Trophoblast cell (in vitro differentiated cells and primary cell): ENCODE results near the gene ACOX3.

Experiments
- DNase-seq, 2 donors: peaks; one replicate each; pipeline ENCODE4 v3.0.0-alpha.2; 2016
- H2AFZ ChIP-seq: 2 replicates; pipeline ENCODE4 v1.6.1; 2013; ENCODE audit warnings: low read length, moderate library complexity, mild to moderate bottlenecking; ENCODE audit not compliant: insufficient read depth, poor library complexity
- H2AK5ac ChIP-seq: 2 replicates; pipeline ENCODE4 v1.6.1; 2013; ENCODE audit warnings: mild to moderate bottlenecking, low read length
- H2BK120ac ChIP-seq: 2 replicates; pipeline ENCODE4 v1.6.1; 2013; ENCODE audit warnings: low read length, mild to moderate bottlenecking, moderate library complexity; ENCODE audit not compliant: insufficient read depth, poor library complexity
- H2BK12ac ChIP-seq: 2 replicates; pipeline ENCODE4 v1.6.1; 2013; ENCODE audit warnings: mild to moderate bottlenecking, low read length, moderate library complexity
- H2BK5ac ChIP-seq: 2 replicates; pipeline ENCODE4 v1.6.1; 2013; ENCODE audit warnings: low read length, low read depth, moderate library complexity, mild to moderate bottlenecking; ENCODE audit not compliant: poor library complexity
- H3K14ac ChIP-seq: 2 replicates; pipeline ENCODE4 v1.6.1; 2013; ENCODE audit warnings: mild to moderate bottlenecking, low read length
- H3K18ac ChIP-seq: 2 replicates; pipeline ENCODE4 v1.6.1; 2013; ENCODE audit warnings: mild to moderate bottlenecking, low read length
- H3K23ac ChIP-seq: 2 replicates; pipeline ENCODE4 v1.6.1; 2013; ENCODE audit warnings: low read length
- H3K27ac ChIP-seq: 2 replicates; pipeline ENCODE4 v1.5.1; 2013; ENCODE audit warnings: low read depth, mild to moderate bottlenecking, inconsistent platforms, low read length, moderate library complexity
- H3K27me3 ChIP-seq: 2 replicates; pipeline ENCODE4 v1.6.1; 2013; ENCODE audit warnings: inconsistent platforms, mild to moderate bottlenecking, low read length, moderate library complexity; ENCODE audit not compliant: insufficient read depth
- H3K36me3 ChIP-seq, 2 experiments: 1 replicate in 1 of 2; 2 replicates in 1 of 2; pipeline ENCODE4 v1.6.1; 2013; ENCODE audit warnings: low read length in 2 of 2, mild to moderate bottlenecking in 2 of 2, moderate library complexity in 1 of 2; ENCODE audit not compliant: insufficient read depth in 2 of 2, control insufficient read depth in 1 of 2
- H3K4ac ChIP-seq: 2 replicates; pipeline ENCODE4 v1.6.1; 2013; ENCODE audit warnings: low read depth, mild to moderate bottlenecking, low read length, moderate library complexity
- H3K4me1 ChIP-seq, 2 experiments: 1 replicate in 1 of 2; 2 replicates in 1 of 2; pipeline ENCODE4 v1.6.1; 2013; ENCODE audit warnings: low read length in 2 of 2, mild to moderate bottlenecking in 2 of 2, moderate library complexity in 1 of 2; ENCODE audit not compliant: insufficient read depth in 2 of 2, control insufficient read depth in 1 of 2
- H3K4me2 ChIP-seq: 2 replicates; pipeline ENCODE4 v1.6.1; 2013; ENCODE audit warnings: inconsistent platforms, mild to moderate bottlenecking, low read length, moderate library complexity
- H3K4me3 ChIP-seq: 2 replicates; pipeline ENCODE4 v1.5.1; 2013; ENCODE audit warnings: mild to moderate bottlenecking, low read depth, low read length, inconsistent platforms
- H3K79me1 ChIP-seq: one replicate; pipeline ENCODE4 v1.6.1; 2013; ENCODE audit warnings: low read length
- H3K79me2 ChIP-seq: 2 replicates; pipeline ENCODE4 v1.6.1; 2013; ENCODE audit warnings: low read length, mild to moderate bottlenecking; ENCODE audit not compliant: control insufficient read depth, insufficient read depth, poor library complexity
- H3K9ac ChIP-seq: 2 replicates; pipeline ENCODE4 v1.6.1; 2013; ENCODE audit warnings: mild to moderate bottlenecking, low read length
- H3K9me3 ChIP-seq: 2 replicates; pipeline ENCODE4 v1.6.1; 2013; ENCODE audit warnings: low read depth, mild to moderate bottlenecking, control low read depth, inconsistent platforms, low read length; ENCODE audit not compliant: insufficient read depth
- H4K12ac ChIP-seq: 2 replicates; pipeline ENCODE4 v1.6.1; 2013; ENCODE audit warnings: low read depth, mild to moderate bottlenecking, low read length, moderate library complexity
- H4K8ac ChIP-seq: 2 replicates; pipeline ENCODE4 v1.6.1; 2013; ENCODE audit warnings: low read depth, mild to moderate bottlenecking, low read length, moderate library complexity
- H4K91ac ChIP-seq: one replicate; pipeline ENCODE4 v1.6.1; 2013; ENCODE audit warnings: low read depth, mild to moderate bottlenecking, low read length, moderate library complexity
- WGBS: extraction: QIAGEN DNeasy Blood & Tissue Kit; methylation state at CpG from one replicate; pipeline ENCODE4 v1.1.7; 2013; ENCODE audit warnings: missing lambda C conversion rate; ENCODE audit not compliant: insufficient read length, insufficient coverage; ENCODE audit errors: extremely low coverage; 5-methylcytosine and 5-hydroxymethylcytosine counted together

The ACOX3 gene

GRCh38 chr4:8478801-8479744 is 38.5 kb upstream of the ACOX3 start:
- Histone ChIP-seq H4K12ac (no peak overlapping the region), H2BK12ac (no peak overlapping the region), H4K91ac (no peak overlapping the region), H3K9me3 (no peaks in the 10 kb centered on the region), H3K9ac (no peak overlapping the region), H3K14ac (no peak overlapping the region), H4K8ac (no peak overlapping the region), H2AFZ (no peak overlapping the region), H3K27me3 (no peaks in the 10 kb centered on the region), H3K79me1 (peaks cover 4% of the 10 kb centered on the region), H3K36me3 (peaks cover 30 to 32% of the 10 kb centered on the region in 2 experiments), H3K4me2 (no peak overlapping the region), H3K4me1 (peaks cover 0 to 4% of the 10 kb centered on the region in 2 experiments), H2BK120ac (no peak overlapping the region), H3K4me3 (peak overlapping the region; percentile 23), H3K23ac (no peak overlapping the region), H3K27ac (no peak overlapping the region), H3K79me2 (no peaks in the 10 kb centered on the region), H2AK5ac (no peak overlapping the region), H3K18ac (no peak overlapping the region), H3K4ac (no peak overlapping the region), H2BK5ac (no peak overlapping the region)
- DNase-seq = peak in 1 of 2 donors; percentile 46
- no CpG with 5 or more reads among the region's 24 CpGs for WGBS

- no peak overlapping the region for H2AFZ ChIP-seq
- no peak overlapping the region for H3K4me2 ChIP-seq
- no peak overlapping the region for H2BK12ac ChIP-seq
- H3K27me3 ChIP-seq = no peaks in the 10 kb centered on the region
- H3K36me3 ChIP-seq = peaks cover 30 to 32% of the 10 kb centered on the region in 2 experiments
- peaks cover 11% of the 10 kb centered on the region for H3K79me1 ChIP-seq
- no peak overlapping the region for H4K12ac ChIP-seq
- no peaks in the 10 kb centered on the region for H3K9me3 ChIP-seq
- no CpG with 5 or more reads among the region's 9 CpGs for WGBS
- H3K27ac ChIP-seq = no peak overlapping the region
- no peak for DNase-seq
- no peak overlapping the region for H3K18ac ChIP-seq
- H3K79me2 ChIP-seq = no peaks in the 10 kb centered on the region
- no peak overlapping the region for H4K8ac ChIP-seq
- no peak overlapping the region for H3K4me3 ChIP-seq
- no peak overlapping the region for H3K14ac ChIP-seq
- no peak overlapping the region for H3K9ac ChIP-seq
- H2BK120ac ChIP-seq = no peak overlapping the region
- no peak overlapping the region for H4K91ac ChIP-seq
- peaks cover 5 to 7% of the 10 kb centered on the region in 2 experiments for H3K4me1 ChIP-seq
- no peak overlapping the region for H3K23ac ChIP-seq
- no peak overlapping the region for H2AK5ac ChIP-seq
- H3K4ac ChIP-seq = no peak overlapping the region
- H2BK5ac ChIP-seq = no peak overlapping the region
These were observed 37.8 kb upstream of the ACOX3 start for GRCh38 chr4:8478371-8478770.

GRCh38 chr4:8477676-8478075 is 37.2 kb upstream of the ACOX3 start:
- H2BK12ac ChIP-seq = no peak overlapping the region
- H3K4me2 ChIP-seq = no peak overlapping the region
- no peak overlapping the region for H2BK5ac ChIP-seq
- DNase-seq = no peak
- peaks cover 15% of the 10 kb centered on the region for H3K79me1 ChIP-seq
- WGBS = no CpG with 5 or more reads among the region's 8 CpGs
- no peak overlapping the region for H2AK5ac ChIP-seq
- no peak overlapping the region for H2AFZ ChIP-seq
- H4K91ac ChIP-seq = no peak overlapping the region
- H3K4me3 ChIP-seq = no peak overlapping the region
- H3K27ac ChIP-seq = no peak overlapping the region
- H3K9me3 ChIP-seq = no peaks in the 10 kb centered on the region
- H3K9ac ChIP-seq = no peak overlapping the region
- no peak overlapping the region for H2BK120ac ChIP-seq
- peaks cover 30 to 32% of the 10 kb centered on the region in 2 experiments for H3K36me3 ChIP-seq
- H4K12ac ChIP-seq = no peak overlapping the region
- no peak overlapping the region for H3K14ac ChIP-seq
- peaks cover 10 to 11% of the 10 kb centered on the region in 2 experiments for H3K4me1 ChIP-seq
- H3K79me2 ChIP-seq = peaks cover 2% of the 10 kb centered on the region
- no peak overlapping the region for H3K23ac ChIP-seq
- no peak overlapping the region for H3K18ac ChIP-seq
- H4K8ac ChIP-seq = no peak overlapping the region
- H3K4ac ChIP-seq = no peak overlapping the region
- no peaks in the 10 kb centered on the region for H3K27me3 ChIP-seq

DNA sequence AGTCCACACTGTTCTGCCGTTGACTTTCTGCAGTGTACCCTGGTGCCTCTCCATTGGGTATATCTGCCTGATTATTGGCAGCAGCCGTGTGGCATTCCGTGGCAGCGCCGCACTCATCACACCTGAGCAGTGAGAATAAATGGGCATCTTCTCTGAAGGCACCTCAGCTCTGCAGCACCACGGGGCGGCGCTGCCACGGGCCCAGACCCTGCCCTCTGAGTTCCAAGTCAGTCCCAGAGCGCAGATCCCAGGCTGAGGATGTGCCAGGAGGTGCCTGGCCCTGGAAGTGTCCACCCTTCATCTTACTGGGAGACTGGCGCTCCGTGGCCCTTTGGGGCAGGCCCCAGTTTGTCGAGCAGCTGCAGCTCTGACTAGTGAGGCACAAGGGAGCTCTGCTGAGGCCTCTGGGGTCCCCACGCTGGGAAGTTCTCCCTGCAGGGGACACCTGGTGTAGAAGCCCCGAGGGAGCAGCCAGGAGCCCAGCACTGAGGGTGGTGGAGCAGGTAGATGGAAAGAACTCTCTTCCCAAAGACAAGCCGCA is 36.6 kb upstream of the ACOX3 start:
- peaks cover 6% of the 10 kb centered on the region for H3K79me2 ChIP-seq
- H3K36me3 ChIP-seq = peaks cover 30 to 32% of the 10 kb centered on the region in 2 experiments
- no peak overlapping the region for H4K91ac ChIP-seq
- no peak overlapping the region for H3K18ac ChIP-seq
- H2AK5ac ChIP-seq = no peak overlapping the region
- no peak overlapping the region for H3K9ac ChIP-seq
- WGBS = no CpG with 5 or more reads among the region's 16 CpGs
- H3K9me3 ChIP-seq = no peaks in the 10 kb centered on the region
- H3K79me1 ChIP-seq = peaks cover 19% of the 10 kb centered on the region
- H3K4me2 ChIP-seq = no peak overlapping the region
- H3K4me3 ChIP-seq = no peak overlapping the region
- H2BK5ac ChIP-seq = no peak overlapping the region
- H4K12ac ChIP-seq = no peak overlapping the region
- H3K27me3 ChIP-seq = no peaks in the 10 kb centered on the region
- DNase-seq = no peak
- H2BK12ac ChIP-seq = no peak overlapping the region
- peaks cover 14 to 15% of the 10 kb centered on the region in 2 experiments for H3K4me1 ChIP-seq
- no peak overlapping the region for H3K4ac ChIP-seq
- no peak overlapping the region for H3K27ac ChIP-seq
- H2AFZ ChIP-seq = no peak overlapping the region
- H4K8ac ChIP-seq = no peak overlapping the region
- no peak overlapping the region for H2BK120ac ChIP-seq
- H3K23ac ChIP-seq = no peak overlapping the region
- no peak overlapping the region for H3K14ac ChIP-seq
